Osteoblast (primary cell): ENCODE results near the gene REEP6. TPM values are rescaled to one million over a fixed set of nuclear protein-coding genes. Genes with fewer than 3 reads are reported as not detected.

ENCODE experiments used
- DNase-seq: peaks from one replicate; pipeline ENCODE4 v3.0.0; 2011; ENCODE audit warnings: low spot score, mixed read lengths; ENCODE audit not compliant: insufficient read length; ENCODE audit errors: missing footprints
- H2AFZ ChIP-seq: 2 replicates; pipeline ENCODE4 v1.6.0; 2011; ENCODE audit warnings: mild to moderate bottlenecking, low read length
- H3K27ac ChIP-seq: 2 replicates; pipeline ENCODE4 v1.5.1; 2011; ENCODE audit warnings: mild to moderate bottlenecking, low read depth, low read length, moderate library complexity
- H3K27me3 ChIP-seq: 2 replicates; pipeline ENCODE4 v1.6.0; 2012; ENCODE audit warnings: mild to moderate bottlenecking, control low read depth, inconsistent platforms, low read length, moderate library complexity; ENCODE audit not compliant: insufficient read depth
- H3K36me3 ChIP-seq: 2 replicates; pipeline ENCODE4 v1.5.1; 2011; ENCODE audit warnings: mild to moderate bottlenecking, low read length, control low read depth, moderate library complexity; ENCODE audit not compliant: insufficient read depth
- H3K4me1 ChIP-seq: 2 replicates; pipeline ENCODE4 v1.5.1; 2011; ENCODE audit warnings: mild to moderate bottlenecking, low read length, control low read depth, moderate library complexity; ENCODE audit not compliant: insufficient read depth
- H3K4me2 ChIP-seq: 2 replicates; pipeline ENCODE4 v1.6.0; 2011; ENCODE audit warnings: mild to moderate bottlenecking, low read length; ENCODE audit not compliant: insufficient read depth
- H3K4me3 ChIP-seq: fragments of 200-600 bp; sonication (generic); 3 replicates; pipeline ENCODE4 v1.5.1; 2012; ENCODE audit warnings: mild to moderate bottlenecking, low read length, inconsistent platforms; ENCODE audit not compliant: insufficient read depth
- H3K79me2 ChIP-seq: 2 replicates; pipeline ENCODE4 v1.6.0; 2012; ENCODE audit warnings: mild to moderate bottlenecking, low read length, control low read depth, inconsistent platforms; ENCODE audit not compliant: insufficient read depth
- H3K9me3 ChIP-seq: 2 replicates; pipeline ENCODE4 v1.5.1; 2011; ENCODE audit warnings: low read depth, low read length, control low read depth
- H4K20me1 ChIP-seq: 2 replicates; pipeline ENCODE4 v1.6.0; 2012; ENCODE audit warnings: mild to moderate bottlenecking, low read length, control low read depth; ENCODE audit not compliant: insufficient read depth
- total RNA-seq: library from RNA; depleted of rRNA; stranded (reverse); fragments of >200 nt; gene quantifications from 2 replicates; pipeline ENCODE4 v1.2.3, GENCODE V29; 2012
- TF ChIP-seq, protein P1 (sequence below): IDR thresholded peaks from 2 replicates; pipeline ENCODE4 v1.5.1; 2011; ENCODE audit warnings: mild to moderate bottlenecking, low read depth, low read length, moderate library complexity; ENCODE audit errors: extremely low read depth

REEP6 gene
- total RNA-seq, 1 donor, result 1.8 TPM

DNA sequence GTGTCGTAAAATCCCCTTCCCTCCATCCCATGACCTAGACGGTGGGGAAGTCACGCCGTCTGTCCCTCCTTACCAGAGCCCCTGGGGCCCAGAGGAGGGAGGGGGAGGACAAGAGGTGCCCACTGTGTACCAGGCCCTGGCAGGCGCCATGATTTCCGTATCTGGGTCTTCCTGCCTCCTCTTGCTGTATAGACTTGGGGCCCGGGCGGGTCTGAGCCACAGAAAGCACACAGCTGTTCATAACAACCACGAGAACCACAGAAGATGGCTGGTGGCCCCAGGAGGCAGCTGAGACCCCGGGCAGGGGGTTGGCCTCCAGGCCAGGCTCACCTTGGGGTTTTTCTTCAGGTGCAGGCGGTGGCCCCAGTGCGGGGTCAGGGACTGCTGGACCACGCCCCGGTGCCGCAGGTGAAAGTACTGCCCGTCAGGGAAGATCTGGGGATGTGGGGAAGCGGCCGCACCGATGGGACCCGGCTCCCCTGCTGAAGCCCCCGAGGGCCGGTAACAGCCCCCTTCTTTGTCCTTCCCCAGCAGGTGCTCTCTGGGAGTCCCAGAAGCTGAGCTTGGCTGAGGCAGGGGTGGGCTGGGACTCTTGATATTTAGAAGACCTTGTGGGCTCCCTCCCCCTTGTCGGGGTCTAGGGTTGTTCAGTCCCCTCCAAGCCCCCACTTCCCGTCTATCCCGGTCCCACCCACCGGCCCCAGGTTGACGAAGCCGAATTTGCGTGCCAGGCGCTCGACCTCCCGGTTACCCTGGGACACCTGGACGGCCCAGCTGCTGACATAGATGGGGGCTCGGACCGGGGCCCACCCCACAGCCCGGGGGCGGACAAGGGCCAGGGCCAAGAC lies 1.3 kb upstream of the REEP6 start:
- H3K4me2 ChIP-seq, result peak overlapping the region; percentile 97
- peak overlapping the region; percentile 76 for H3K4me3 ChIP-seq
- no peaks in the 10 kb centered on the region for H3K9me3 ChIP-seq
- H4K20me1 ChIP-seq, result no peaks in the 10 kb centered on the region
- no peaks in the 10 kb centered on the region for H3K36me3 ChIP-seq
- H3K79me2 ChIP-seq, result no peaks in the 10 kb centered on the region
- TF ChIP-seq, protein P1, sequence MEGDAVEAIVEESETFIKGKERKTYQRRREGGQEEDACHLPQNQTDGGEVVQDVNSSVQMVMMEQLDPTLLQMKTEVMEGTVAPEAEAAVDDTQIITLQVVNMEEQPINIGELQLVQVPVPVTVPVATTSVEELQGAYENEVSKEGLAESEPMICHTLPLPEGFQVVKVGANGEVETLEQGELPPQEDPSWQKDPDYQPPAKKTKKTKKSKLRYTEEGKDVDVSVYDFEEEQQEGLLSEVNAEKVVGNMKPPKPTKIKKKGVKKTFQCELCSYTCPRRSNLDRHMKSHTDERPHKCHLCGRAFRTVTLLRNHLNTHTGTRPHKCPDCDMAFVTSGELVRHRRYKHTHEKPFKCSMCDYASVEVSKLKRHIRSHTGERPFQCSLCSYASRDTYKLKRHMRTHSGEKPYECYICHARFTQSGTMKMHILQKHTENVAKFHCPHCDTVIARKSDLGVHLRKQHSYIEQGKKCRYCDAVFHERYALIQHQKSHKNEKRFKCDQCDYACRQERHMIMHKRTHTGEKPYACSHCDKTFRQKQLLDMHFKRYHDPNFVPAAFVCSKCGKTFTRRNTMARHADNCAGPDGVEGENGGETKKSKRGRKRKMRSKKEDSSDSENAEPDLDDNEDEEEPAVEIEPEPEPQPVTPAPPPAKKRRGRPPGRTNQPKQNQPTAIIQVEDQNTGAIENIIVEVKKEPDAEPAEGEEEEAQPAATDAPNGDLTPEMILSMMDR, result no peak
- no peaks in the 10 kb centered on the region for H3K4me1 ChIP-seq
- H3K27me3 ChIP-seq, result peaks cover 10% of the 10 kb centered on the region
- peak overlapping the region; percentile 99 for H2AFZ ChIP-seq
- no peak for DNase-seq
- H3K27ac ChIP-seq, result no peak overlapping the region

DNA sequence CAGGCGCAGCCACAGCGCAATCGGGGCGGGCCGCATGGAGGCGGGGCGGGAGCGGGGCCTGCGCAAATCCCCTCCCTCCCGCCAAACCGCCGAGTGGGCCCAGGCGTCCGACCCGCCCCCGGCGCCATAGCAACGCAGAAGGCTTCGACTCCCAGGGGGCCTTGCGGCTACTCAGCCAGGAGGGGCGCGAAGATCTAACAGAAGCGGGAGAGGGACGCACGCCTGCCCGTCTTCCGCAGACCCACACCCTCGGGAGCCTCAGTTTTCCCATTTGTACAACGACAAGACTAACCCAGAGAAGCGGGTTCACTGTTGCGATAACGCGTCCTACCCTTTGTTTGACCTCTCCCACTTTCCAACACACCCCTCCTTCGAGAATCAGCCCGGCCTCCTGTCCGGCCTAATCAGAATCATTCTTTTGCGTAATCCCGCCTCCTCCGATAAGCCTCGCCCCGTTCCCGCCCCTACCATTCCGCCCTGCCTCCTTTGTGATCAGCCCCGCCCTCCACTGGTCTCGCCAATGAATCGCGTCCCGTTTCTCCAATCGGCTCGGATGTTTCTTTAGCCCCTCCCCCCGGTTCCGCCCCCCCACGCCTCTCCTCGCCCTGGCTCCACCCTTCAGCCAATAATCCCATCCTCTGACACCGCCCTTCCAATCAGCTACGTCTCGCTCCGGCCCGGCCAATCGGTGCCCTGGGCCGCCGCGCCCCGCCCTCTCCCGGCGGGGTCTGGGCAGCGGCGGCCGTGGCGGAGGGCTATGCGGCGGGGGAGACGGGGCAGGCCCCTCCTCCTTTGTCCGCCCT lies 469 bp upstream of the REEP6 start, which contains the start of gene PCSK4:
TSS of gene PCSK4 (minus strand) at position 40 of the 803 bp plus-strand sequence. CDS start at position 36, 4 bp downstream.
- Histone ChIP-seq H3K36me3 (no peaks in the 10 kb centered on the region), H3K4me3 (peak within 1 kb of the TSS; percentile 76), H4K20me1 (no peaks in the 10 kb centered on the region), H3K79me2 (no peaks in the 10 kb centered on the region), H3K4me2 (peak within 1 kb of the TSS; percentile 97), H3K4me1 (no peaks in the 10 kb centered on the region), H3K27ac (no peak within 1 kb of the TSS), H2AFZ (peak within 1 kb of the TSS; percentile 99), H3K27me3 (peaks cover 10% of the 10 kb centered on the region), H3K9me3 (no peaks in the 10 kb centered on the region)
- DNase-seq, result peak; percentile 100
- TF ChIP-seq, protein P1, result no peak

DNA sequence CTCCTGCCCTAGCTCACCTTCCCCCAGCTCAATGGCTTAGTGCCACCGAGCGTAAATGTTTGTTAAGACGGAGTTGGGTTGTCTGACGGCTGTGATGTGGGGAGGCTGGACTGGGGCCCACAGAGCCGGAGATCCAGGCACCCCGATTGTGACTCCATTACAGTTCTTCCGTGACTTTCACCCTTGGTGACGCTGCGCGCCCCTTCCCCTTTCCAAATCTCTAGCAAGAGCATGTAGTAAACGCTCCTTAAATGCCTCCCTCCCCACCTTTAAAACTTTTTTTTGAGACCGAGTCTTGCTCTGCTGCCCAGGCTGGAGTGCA lies 829 bp downstream of the REEP6 start:
- Histone ChIP-seq H2AFZ (no peak overlapping the region), H4K20me1 (no peaks in the 10 kb centered on the region), H3K9me3 (no peaks in the 10 kb centered on the region), H3K4me1 (no peaks in the 10 kb centered on the region), H3K36me3 (no peaks in the 10 kb centered on the region), H3K27ac (no peak overlapping the region), H3K4me3 (no peak overlapping the region), H3K79me2 (no peaks in the 10 kb centered on the region), H3K27me3 (peaks cover 14% of the 10 kb centered on the region), H3K4me2 (no peak overlapping the region)
- TF ChIP-seq, protein P1, result no peak
- peak; percentile 50 for DNase-seq
